Esophagus squamous epithelium (tissue), 5 donors: ENCODE data around the gene C19orf85. TPM values are rescaled to one million over a fixed set of nuclear protein-coding genes. Genes with fewer than 3 reads are reported as not detected.

ENCODE experiments used
- DNase-seq: peaks from one replicate; lab custom pipeline; 2025; lab: John Stamatoyannopoulos, UW
- H3K27ac ChIP-seq, 4 donors: fragments of 200-600 bp; sonication (generic); one replicate each; pipeline ENCODE4 v1.5.1; 2016 to 2019; ENCODE audit warnings: mild to moderate bottlenecking in 1 of 4
- H3K27me3 ChIP-seq, 4 donors: fragments of 200-600 bp; sonication (generic); 1 replicate in 3 of 4; 2 replicates in 1 of 4; pipeline versions ENCODE4 v1.5.1 to v1.6.0; 2017 to 2021; ENCODE audit warnings: antibody characterized with exemption in 1 of 4
- H3K36me3 ChIP-seq, 3 donors: fragments of 200-600 bp; sonication (generic); one replicate each; pipeline ENCODE4 v1.5.1; 2016 to 2019
- H3K4me1 ChIP-seq, 3 donors: fragments of 200-600 bp; sonication (generic); one replicate each; pipeline ENCODE4 v1.5.1; 2017 to 2019
- H3K4me3 ChIP-seq, 4 donors: fragments of 200-600 bp; sonication (generic); 1 replicate in 3 of 4; 2 replicates in 1 of 4; pipeline ENCODE4 v1.5.1; 2016 to 2019; ENCODE audit warnings: mild to moderate bottlenecking in 2 of 4, moderate library complexity in 1 of 4
- H3K9me3 ChIP-seq, 3 donors: fragments of 200-600 bp; sonication (generic); one replicate each; pipeline ENCODE4 v1.5.1; 2016 to 2019
- CTCF ChIP-seq, 6 experiments: fragments of 450-650 bp in 4 of 6; fragments of 200-600 bp in 2 of 6; sonication (generic) in 2 of 6; IDR thresholded peaks; one replicate each; pipeline ENCODE4 v1.5.1; 2016 to 2019; ENCODE audit warnings: antibody characterized with exemption in 6 of 6, mild to moderate bottlenecking in 4 of 6, moderate library complexity in 4 of 6
- POLR2A ChIP-seq, 4 donors: fragments of 450-650 bp; IDR thresholded peaks; one replicate each; pipeline ENCODE4 v1.6.1; 2017; ENCODE audit warnings: antibody characterized with exemption in 4 of 4, mild to moderate bottlenecking in 4 of 4, moderate library complexity in 3 of 4
- WGBS, 2 donors: methylation state at CpG; one replicate each; pipeline ENCODE4 v1.1.5; 2018; 5-methylcytosine and 5-hydroxymethylcytosine counted together
- intact Hi-C: fragments of 100-400 bp; cut with DNase I; formaldehyde crosslinking; loops from one replicate; pipeline ENCODE4 v1.15.0; 2022
- total RNA-seq, 4 donors: library from RNA; depleted of rRNA; stranded (reverse); fragments of >200 nt; gene quantifications; one replicate each; pipeline ENCODE4 v1.1.0, GENCODE V29; 2016
- donor health status: DM: yes; HTN: yes; CAD: no.

C19orf85 gene
- total RNA-seq, 4 donors from 2014 or later: not detected

DNA sequence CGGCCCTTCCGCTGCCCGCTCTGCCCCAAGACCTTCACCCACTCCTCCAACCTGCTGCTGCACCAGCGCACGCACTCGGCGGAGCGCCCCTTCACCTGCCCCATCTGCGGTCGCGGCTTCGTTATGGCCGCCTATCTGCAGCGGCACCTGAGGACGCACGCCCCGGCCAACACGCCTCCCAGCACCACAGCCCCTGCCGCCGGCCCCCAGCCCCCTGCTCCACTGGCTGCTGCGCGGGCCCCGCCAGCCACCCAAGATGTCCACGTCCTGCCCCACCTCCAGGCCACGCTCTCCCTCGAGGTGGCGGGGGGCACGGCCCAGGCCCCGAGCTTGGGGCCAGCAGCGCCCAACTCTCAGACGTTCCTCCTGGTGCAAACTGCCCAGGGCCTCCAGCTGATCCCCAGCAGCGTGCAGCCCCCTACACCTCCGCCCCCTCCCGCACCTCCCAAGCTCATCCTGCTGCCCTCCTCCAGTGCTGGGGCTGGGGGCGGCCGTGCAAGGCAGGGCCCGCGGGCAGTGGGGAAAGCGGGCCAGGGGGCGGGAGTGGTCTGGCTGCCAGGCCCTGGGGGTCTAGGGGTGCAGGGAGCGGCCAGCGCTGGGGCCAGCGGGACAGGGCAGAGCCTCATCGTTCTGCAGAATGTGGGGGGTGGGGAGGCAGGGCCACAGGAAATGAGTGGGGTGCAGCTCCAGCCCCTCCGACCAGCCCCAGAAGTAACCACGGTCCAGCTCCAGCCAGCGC, 18.6 kb upstream of the C19orf85 start:
- Histone ChIP-seq H3K27ac (no peak overlapping the region), H3K36me3 (peaks cover 0 to 37% (median 21%) of the 10 kb centered on the region in 3 donors), H3K4me3 (no peak overlapping the region), H3K27me3 (no peaks in the 10 kb centered on the region), H3K4me1 (peaks cover 38 to 50% (median 38%) of the 10 kb centered on the region in 3 donors), H3K9me3 (no peaks in the 10 kb centered on the region)
- WGBS, 2 donors: 90% methylated on average over 8 of the region's 47 CpGs; no CpG with 5 or more reads in 1 of the 2 donors
- no peak for DNase-seq
- TF ChIP-seq CTCF (IDR thresholded peaks at IDR 0.05) (no peak), POLR2A (IDR thresholded peaks at IDR 0.05) (no peak)
- intact Hi-C loops: no loop called here

- no peaks in the 10 kb centered on the region for H3K9me3 ChIP-seq
- H3K36me3 ChIP-seq: peaks cover 0 to 37% (median 21%) of the 10 kb centered on the region in 3 donors
- peaks cover 38 to 50% (median 45%) of the 10 kb centered on the region in 3 donors for H3K4me1 ChIP-seq
- DNase-seq: no peak
- no peak overlapping the region for H3K4me3 ChIP-seq
- 93% methylated on average over 3 of the region's 83 CpGs; no CpG with 5 or more reads in 1 of the 2 donors for WGBS, 2 donors
- TF ChIP-seq POLR2A (IDR thresholded peaks at IDR 0.05) (no peak), CTCF (IDR thresholded peaks at IDR 0.05) (no peak)
- intact Hi-C loops: no loop called here
- no peak overlapping the region for H3K27ac ChIP-seq
- no peaks in the 10 kb centered on the region for H3K27me3 ChIP-seq
Measured at GRCh38 chr19:55482156-55482961, 17.8 kb upstream of the C19orf85 start.

- H3K36me3 ChIP-seq: peaks cover 0 to 37% (median 21%) of the 10 kb centered on the region in 3 donors
- intact Hi-C loops: no loop called here
- no peak for DNase-seq
Measured at GRCh38 chr19:55481794-55482155, 17.2 kb upstream of the C19orf85 start.

DNA sequence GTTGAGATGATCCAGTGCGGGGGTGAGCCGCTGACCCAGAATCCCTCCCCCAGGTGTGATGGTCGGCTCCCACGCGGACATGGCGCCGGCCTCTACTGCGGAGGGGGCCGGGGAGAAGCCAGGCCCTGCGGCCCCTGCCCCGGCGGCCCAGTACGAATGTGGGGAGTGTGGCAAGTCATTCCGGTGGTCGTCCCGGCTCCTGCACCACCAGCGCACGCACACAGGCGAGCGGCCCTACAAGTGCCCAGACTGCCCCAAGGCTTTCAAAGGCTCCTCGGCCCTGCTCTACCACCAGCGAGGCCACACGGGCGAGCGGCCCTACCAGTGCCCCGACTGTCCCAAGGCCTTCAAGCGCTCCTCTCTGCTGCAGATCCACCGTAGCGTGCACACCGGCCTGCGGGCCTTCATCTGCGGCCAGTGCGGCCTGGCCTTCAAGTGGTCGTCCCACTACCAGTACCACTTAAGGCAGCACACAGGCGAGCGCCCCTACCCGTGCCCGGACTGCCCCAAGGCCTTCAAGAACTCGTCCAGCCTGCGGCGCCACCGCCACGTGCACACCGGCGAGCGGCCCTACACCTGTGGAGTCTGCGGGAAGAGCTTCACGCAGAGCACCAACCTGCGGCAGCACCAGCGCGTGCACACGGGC, 16.7 kb upstream of the C19orf85 start:
- DNase-seq: no peak
- intact Hi-C loops: no loop called here

More at GRCh38 chr19:55481794-55482155, 17.2 kb upstream of the C19orf85 start:
- Histone ChIP-seq H3K4me1 (peaks cover 33 to 49% (median 41%) of the 10 kb centered on the region in 3 donors), H3K27ac (no peak overlapping the region), H3K27me3 (no peaks in the 10 kb centered on the region), H3K9me3 (no peaks in the 10 kb centered on the region), H3K4me3 (no peak overlapping the region)
- 100% methylated on average over 3 of the region's 40 CpGs; no CpG with 5 or more reads in 1 of the 2 donors for WGBS, 2 donors
- TF ChIP-seq CTCF (IDR thresholded peaks at IDR 0.05): no peak
- no peak for TF ChIP-seq POLR2A (IDR thresholded peaks at IDR 0.05)

More for the DNA sequence above, 16.7 kb upstream of the C19orf85 start:
- TF ChIP-seq POLR2A (IDR thresholded peaks at IDR 0.05) (no peak), CTCF (IDR thresholded peaks at IDR 0.05) (no peak)
- H3K4me1 ChIP-seq: peaks cover 28 to 44% (median 36%) of the 10 kb centered on the region in 3 donors
- no peaks in the 10 kb centered on the region for H3K9me3 ChIP-seq
- 90 to 93% methylated on average over 14 to 26 of the region's 52 CpGs for WGBS, 2 donors
- H3K27me3 ChIP-seq: no peaks in the 10 kb centered on the region
- no peak overlapping the region for H3K27ac ChIP-seq
- no peak overlapping the region for H3K4me3 ChIP-seq
- peaks cover 0 to 37% (median 21%) of the 10 kb centered on the region in 3 donors for H3K36me3 ChIP-seq
